Fibroblast of lung (primary cell): Measurements from ENCODE around the gene CNMD.

ENCODE experiments used
- CTCF ChIP-seq, 2 donors: IDR thresholded peaks in 1 of 2; conservative IDR thresholded peaks in 1 of 2; 1 replicate in 1 of 2; 2 replicates in 1 of 2; pipeline ENCODE4 v1.5.1; 2011 to 2012; ENCODE audit warnings: low read length in 2 of 2, control low read depth in 1 of 2, inconsistent platforms in 1 of 2, low read depth in 1 of 2, mild to moderate bottlenecking in 1 of 2
- EZH2 ChIP-seq: IDR thresholded peaks from 2 replicates; pipeline ENCODE4 v1.5.1; 2012; ENCODE audit warnings: low read length, control low read depth, mild to moderate bottlenecking; ENCODE audit errors: missing control alignments

- peak in 1 of 2 donors; percentile 52 for TF ChIP-seq CTCF (conservative IDR thresholded peaks at IDR 0.05 in 1 of 2, IDR thresholded peaks at IDR 0.05 in 1 of 2; ENCODE audit: low read depth in 1 of 2, low read length in 2 of 2)
- no peak for TF ChIP-seq EZH2
Observed at GRCh38 chr13:52665325-52665724, 74.3 kb downstream of the CNMD start.
